GM19395 (cell line): ENCODE measurements around the gene ADD3.

Experiments used
- ATAC-seq: cut with Tn5 transposase; IDR thresholded peaks from one replicate; pipeline ENCODE4 v1.9.1; 2021; ENCODE audit warnings: mild to moderate bottlenecking, moderate library complexity; ENCODE audit not compliant: unreplicated experiment

ADD3 gene

GRCh38 chr10:110059925-110060324 lies 52.1 kb downstream of the ADD3 start:
- ATAC-seq = peak; percentile 67

- ATAC-seq = no peak
These were observed 53.9 kb downstream of the ADD3 start for GRCh38 chr10:110061687-110062086.

GRCh38 chr10:110065269-110065668 lies 57.5 kb downstream of the ADD3 start:
- no peak for ATAC-seq

GRCh38 chr10:110067960-110068770 lies 60.4 kb downstream of the ADD3 start:
- peak; percentile 70 for ATAC-seq

- no peak for ATAC-seq
These were observed 61.0 kb downstream of the ADD3 start for GRCh38 chr10:110068780-110069179.

GRCh38 chr10:110069502-110069982 lies 61.8 kb downstream of the ADD3 start:
- peak; percentile 64 for ATAC-seq

- ATAC-seq = no peak
These were observed 66.1 kb downstream of the ADD3 start for GRCh38 chr10:110073896-110074295.

- ATAC-seq = peak; percentile 29
These were observed 66.5 kb downstream of the ADD3 start for GRCh38 chr10:110074298-110074697.

- ATAC-seq = no peak
These were observed 67.2 kb downstream of the ADD3 start for GRCh38 chr10:110074758-110075671.

GRCh38 chr10:110075686-110076085 lies 67.9 kb downstream of the ADD3 start:
- ATAC-seq = no peak

- peak; percentile 77 for ATAC-seq
These were observed 69.0 kb downstream of the ADD3 start for GRCh38 chr10:110076559-110077318.

- no peak for ATAC-seq
These were observed 69.8 kb downstream of the ADD3 start for GRCh38 chr10:110077436-110078130.

GRCh38 chr10:110078317-110078716 lies 70.5 kb downstream of the ADD3 start:
- ATAC-seq = no peak

- no peak for ATAC-seq
These were observed 74.1 kb downstream of the ADD3 start for GRCh38 chr10:110081911-110082310.

- no peak for ATAC-seq
These were observed 76.1 kb downstream of the ADD3 start for GRCh38 chr10:110083884-110084283.

- no peak for ATAC-seq
These were observed 79.9 kb downstream of the ADD3 start for GRCh38 chr10:110087682-110088081.

GRCh38 chr10:110088367-110089104 lies 80.8 kb downstream of the ADD3 start:
- no peak for ATAC-seq

GRCh38 chr10:110091830-110092229 lies 84.0 kb downstream of the ADD3 start:
- ATAC-seq = no peak

- ATAC-seq = no peak
These were observed 85.9 kb downstream of the ADD3 start for GRCh38 chr10:110093722-110094121.

GRCh38 chr10:110094786-110095185 lies 87.0 kb downstream of the ADD3 start:
- no peak for ATAC-seq
